GM12892 (cell line): ENCODE results near the gene TMEM150C.

ENCODE experiments used
- DNase-seq: peaks from one replicate; pipeline ENCODE4 v3.0.0; 2011; ENCODE audit not compliant: insufficient read length
- FAIRE-seq: peaks from 2 replicates; lab custom pipeline; 2011; peaks lifted over from hg19 to GRCh38; lab: Jason Lieb, UNC
- POLR2A ChIP-seq: IDR thresholded peaks from 2 replicates; pipeline ENCODE4 v1.6.1; 2011; ENCODE audit warnings: low read depth, low read length, control low read depth
- POLR2AphosphoS5 ChIP-seq: IDR thresholded peaks from 2 replicates; pipeline ENCODE4 v1.6.1; 2011; ENCODE audit warnings: low read depth, low read length, control low read depth
- TAF1 ChIP-seq: IDR thresholded peaks from 2 replicates; pipeline ENCODE4 v1.6.1; 2011; ENCODE audit warnings: low read depth, mild to moderate bottlenecking, control low read depth, low read length, borderline replicate concordance

TMEM150C gene

DNA sequence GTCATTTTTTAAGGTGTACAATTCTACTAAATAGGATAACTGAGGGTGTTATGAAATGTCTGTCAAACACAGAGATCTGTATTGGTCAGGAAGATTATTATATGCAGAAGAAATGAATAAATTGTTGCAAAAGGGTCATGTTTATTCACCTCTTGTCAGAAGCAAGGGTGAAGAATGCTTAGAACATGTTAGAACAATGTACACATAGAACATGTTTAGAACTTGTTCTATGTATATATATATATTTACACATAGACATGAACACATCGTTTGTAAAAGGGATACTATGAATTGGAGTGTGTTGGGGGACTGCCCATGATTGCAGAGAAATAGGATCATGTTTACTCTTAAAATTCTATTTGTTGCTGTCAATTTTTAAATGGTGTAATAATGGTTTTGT, 28.0 kb upstream of the TMEM150C start:
- no peak for TF ChIP-seq POLR2A
- TF ChIP-seq TAF1 = no peak
- TF ChIP-seq POLR2AphosphoS5 = no peak
- no peak for FAIRE-seq
- DNase-seq = no peak

DNA sequence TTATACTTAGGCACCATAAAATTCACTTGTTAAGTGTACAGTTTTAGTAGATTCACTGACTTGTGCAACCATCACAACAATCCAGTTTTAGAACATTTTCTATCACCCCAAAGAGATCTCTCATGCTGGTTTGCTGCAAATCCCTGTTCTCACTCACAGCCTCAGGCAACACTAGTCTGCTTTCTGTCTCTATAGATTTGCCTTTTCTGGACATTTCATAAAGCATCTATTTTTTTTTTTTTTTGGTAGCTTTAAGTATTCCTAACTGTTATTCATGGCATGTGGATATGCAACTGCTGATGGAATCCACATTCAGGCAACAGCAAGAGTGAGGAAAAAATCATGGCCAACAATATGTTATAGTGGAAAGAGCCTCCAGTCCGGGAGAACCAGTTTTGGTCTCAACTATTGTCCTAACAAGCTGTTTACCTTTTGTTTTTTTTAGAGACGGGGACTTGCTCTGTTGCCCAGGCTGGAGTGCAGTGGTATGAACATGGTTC, 27.0 kb upstream of the TMEM150C start:
- TF ChIP-seq POLR2A (no peak), POLR2AphosphoS5 (no peak), TAF1 (no peak)
- no peak for FAIRE-seq

DNA sequence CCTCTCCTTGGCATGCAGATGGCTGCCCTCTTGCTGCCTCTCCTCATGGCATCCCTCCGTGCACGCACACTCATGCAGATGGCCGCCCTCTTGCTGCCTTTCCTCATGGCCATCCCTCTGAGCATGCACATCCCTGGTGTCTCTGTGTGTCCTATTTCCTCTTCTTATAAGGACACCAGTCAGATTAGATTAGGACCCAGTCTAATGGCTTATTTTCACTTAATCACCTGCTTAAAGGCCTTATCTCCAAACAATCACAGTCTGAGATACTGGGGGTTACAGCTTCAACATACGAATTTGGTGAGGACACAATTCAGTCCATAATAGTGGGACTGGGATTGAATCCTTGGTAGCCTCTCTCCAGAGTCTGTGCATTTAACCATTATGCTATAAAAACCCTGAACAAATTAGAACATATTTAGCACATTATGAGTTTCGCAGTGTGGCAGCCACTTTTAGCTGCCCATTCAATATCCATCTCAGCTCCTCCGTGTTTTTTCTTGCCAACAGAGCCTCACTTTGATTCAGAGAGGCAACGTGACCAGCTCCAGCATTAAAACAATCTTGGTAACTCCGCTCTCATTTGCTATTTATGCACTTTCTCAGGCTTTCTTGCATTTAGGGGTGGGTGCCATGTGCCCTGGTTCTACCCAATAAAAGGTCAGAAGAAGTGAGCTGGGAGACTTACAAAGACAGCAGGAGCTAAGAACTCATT, 26.2 kb upstream of the TMEM150C start:
- DNase-seq = no peak
- FAIRE-seq = no peak
- TF ChIP-seq POLR2AphosphoS5 = no peak
- no peak for TF ChIP-seq TAF1
- no peak for TF ChIP-seq POLR2A

More for the DNA sequence above, 27.0 kb upstream of the TMEM150C start:
- no peak for DNase-seq

DNA sequence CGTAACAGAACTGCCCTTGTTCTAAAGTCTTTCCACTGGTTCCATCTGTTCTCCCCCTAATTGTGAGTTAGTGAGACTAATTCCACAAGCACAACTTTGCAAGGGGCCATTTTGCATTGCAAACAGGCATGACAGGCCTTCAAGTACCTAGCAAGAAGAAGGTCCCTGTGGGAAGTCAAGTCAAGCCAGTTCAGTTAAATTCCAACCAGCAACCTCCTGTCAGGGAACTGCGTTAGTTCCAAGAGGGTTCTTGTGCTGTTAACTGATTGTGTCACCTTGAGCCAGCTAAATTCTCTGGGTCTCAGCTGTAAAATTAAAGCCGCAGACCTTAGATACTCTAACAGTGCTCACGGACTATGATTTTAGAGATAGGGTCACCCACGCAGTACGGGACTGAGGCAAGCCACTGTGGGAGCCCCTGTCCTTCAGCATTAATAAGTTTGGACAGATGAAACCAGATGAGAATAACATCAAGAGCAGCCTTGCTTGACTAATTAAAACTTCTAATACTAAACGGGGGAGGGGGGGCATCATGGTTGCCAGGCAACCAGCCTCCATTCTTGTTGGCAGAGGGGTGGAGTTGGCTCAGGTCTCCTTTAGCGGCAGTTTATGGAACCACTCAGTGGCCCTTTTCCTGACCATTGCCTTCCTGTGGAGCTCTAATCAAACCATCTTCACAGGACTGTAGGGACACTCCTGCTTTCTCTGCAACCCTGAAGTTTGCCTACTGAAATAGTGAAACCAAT, 24.1 kb upstream of the TMEM150C start:
- TF ChIP-seq TAF1 = no peak
- no peak for TF ChIP-seq POLR2AphosphoS5
- no peak for TF ChIP-seq POLR2A
- DNase-seq (no peak), FAIRE-seq (no peak)

DNA sequence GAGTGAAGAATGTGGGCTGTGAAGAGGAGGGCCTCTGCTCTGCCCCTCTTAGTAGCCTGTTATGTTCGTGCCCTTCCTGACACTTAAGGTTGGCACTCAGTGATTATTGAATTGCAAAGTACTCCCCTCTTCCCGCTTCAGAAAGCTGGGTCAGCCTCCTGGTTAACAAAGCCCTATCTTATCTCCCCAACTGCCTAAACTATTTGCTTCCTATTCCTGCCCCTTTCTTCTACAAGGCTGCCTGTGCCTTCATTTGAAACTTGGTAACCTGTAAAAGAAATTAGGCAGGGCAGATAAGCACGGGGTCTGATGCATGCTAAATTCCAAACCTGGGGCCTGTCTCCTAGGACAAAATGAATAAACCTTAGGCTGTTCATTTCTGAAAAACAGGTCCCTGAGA, 23.1 kb upstream of the TMEM150C start:
- TF ChIP-seq POLR2AphosphoS5 = no peak
- no peak for TF ChIP-seq POLR2A
- no peak for TF ChIP-seq TAF1
- DNase-seq (no peak), FAIRE-seq (no peak)

DNA sequence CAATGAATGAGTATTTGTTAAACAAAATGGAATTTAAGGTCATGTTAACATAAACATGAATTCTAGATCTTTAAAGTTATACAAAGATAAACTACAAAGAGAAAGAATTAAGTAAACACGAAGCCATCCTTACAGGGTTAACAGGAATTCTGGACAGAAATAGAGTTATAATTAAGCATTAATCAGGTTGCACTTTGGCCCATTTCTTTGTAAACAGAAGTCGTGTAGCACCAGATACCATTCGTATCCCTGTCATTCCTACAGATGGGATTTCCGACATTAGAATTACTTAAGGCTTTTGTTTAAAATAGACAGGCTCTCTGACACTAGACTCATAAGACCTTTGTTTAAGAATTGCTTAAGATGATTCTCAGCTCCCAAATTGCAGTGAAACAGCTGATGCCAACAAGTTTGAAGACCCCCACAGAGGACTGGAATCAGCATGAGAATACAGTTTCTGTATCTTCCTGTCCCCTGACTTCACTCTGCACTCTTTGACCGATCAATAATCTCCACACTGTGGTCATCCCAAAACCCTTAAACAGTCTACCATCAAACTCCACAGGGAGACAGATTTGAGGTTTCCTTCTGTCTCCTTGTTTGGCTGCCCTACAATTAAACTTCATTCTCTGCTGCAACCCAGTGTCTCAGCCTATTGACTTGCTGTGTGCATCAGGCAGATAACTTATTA, 22.3 kb upstream of the TMEM150C start:
- FAIRE-seq = no peak
- no peak for DNase-seq
- no peak for TF ChIP-seq POLR2AphosphoS5
- no peak for TF ChIP-seq POLR2A
- no peak for TF ChIP-seq TAF1

DNA sequence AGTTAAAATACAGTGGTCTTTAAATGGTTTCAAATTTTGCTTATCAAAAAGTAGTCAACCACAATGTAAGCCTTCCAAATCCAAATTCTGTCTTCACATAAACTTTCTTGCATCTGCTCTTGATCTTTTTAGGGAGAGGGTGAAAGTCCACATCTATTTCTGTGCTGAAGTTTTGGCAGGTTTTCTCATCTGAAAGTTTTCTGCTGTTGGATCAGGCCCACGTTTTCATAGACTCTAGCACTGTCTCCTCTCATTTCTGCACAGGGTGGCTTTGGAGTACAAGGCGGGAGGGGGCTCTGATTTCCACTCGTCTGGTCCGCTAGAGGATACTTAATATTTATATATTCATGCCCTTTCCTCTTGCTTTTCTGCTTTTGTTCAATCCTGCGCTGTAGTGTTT, 18.1 kb upstream of the TMEM150C start:
- FAIRE-seq (no peak), DNase-seq (no peak)
- TF ChIP-seq POLR2A = no peak

DNA sequence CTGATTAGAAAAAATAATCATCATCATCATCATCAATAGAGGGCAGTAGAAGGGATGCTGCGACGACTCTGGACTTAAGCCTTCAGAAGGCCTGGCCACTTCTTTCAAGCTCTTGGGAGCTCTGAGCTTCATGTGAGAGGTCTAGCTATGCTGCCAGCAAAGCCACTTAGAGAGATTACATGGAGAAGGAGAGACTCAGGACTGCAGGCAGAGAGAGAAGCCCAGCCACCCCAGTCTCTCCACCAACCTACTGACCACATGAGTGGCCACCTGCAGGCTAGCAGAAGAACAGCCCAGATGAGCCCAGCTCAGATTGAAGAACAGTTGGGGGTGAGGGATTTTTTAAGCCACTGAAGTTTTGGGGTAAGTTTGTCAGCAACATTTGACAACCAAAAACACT, 17.1 kb upstream of the TMEM150C start:
- DNase-seq (no peak), FAIRE-seq (no peak)
- no peak for TF ChIP-seq POLR2AphosphoS5
- no peak for TF ChIP-seq TAF1
- TF ChIP-seq POLR2A = no peak

DNA sequence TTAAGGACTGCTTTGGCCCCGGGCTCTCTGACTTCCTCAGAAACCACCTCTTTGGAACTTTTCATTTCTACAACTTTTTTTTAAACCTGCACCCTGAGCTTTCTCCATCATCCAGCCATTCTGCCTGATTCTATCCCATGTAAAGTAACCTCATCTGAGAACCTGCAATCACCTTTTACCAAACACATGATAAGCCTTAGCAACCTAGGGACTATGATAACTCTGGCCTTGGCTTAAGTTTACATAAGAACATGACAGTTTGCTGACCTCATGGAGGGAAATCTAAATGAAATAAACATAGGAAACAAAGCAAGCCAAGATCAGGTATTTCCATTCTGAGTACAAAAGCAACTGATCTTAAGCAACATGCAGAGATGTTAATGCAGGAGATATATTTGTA, 15.7 kb upstream of the TMEM150C start:
- TF ChIP-seq TAF1 (no peak), POLR2AphosphoS5 (no peak), POLR2A (no peak)
- DNase-seq (no peak), FAIRE-seq (no peak)

DNA sequence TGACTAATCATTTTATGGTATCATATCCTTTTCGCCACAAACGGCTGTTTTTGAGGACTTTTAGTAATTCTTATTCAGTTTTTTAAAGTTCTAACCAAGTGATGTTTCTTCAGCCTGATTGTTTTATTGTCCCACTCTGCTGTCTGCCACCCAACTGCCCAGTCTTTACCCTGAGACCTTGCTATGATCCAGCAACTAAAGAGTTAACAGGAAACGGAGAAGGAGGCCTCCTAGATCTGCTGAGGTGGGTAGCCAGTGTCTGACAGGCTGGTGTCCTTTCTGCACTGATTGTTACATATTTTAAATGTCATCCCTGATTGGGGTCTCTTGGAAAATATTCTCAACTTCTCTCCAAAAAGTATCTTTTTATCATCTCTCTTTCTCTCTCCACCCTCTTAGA, 7.9 kb upstream of the TMEM150C start:
- TF ChIP-seq POLR2AphosphoS5 = no peak
- no peak for TF ChIP-seq POLR2A
- TF ChIP-seq TAF1 = no peak
- no peak for FAIRE-seq
- no peak for DNase-seq

DNA sequence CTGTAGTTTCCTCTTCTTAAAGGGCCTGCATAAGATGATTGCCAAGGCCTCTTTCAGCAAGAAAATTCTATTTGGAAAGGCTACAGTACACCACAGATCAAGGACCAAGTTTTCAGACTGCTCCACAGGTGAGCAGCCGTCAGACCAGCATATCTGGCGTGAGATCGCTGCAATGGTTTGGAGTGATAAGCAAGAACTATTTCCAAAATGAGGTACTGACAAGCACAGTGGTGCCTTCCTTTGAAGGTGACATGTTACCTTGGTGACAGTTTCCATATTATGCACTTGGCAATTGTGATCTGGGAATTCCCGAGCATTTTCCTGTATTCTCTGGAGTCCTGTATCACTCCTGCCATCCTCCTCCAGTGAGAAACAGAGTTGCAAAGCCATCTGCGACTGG, 7.3 kb upstream of the TMEM150C start:
- DNase-seq = no peak
- TF ChIP-seq POLR2AphosphoS5 = no peak
- TF ChIP-seq TAF1 = no peak
- no peak for TF ChIP-seq POLR2A
- no peak for FAIRE-seq
